ENCODE data around the gene S100A9.
"Not testable (repeated sequence)": the region's sequence is repeated elsewhere in the genome, so short reads cannot be mapped to it uniquely, and the experiment has no call there.

S100A9 gene

GRCh38 chr1:153357853-153358690 lies at the start of gene S100A9:
TSS of gene S100A9 (plus strand) at chr1:153357854. CDS start at chr1:153358284, 430 bp downstream.
- no peak for DNase-seq

- DNase-seq: no peak
These were observed 49.1 kb upstream of the S100A9 start for GRCh38 chr1:153308540-153308939.

GRCh38 chr1:153309441-153309840 lies 48.2 kb upstream of the S100A9 start:
- DNase-seq: no peak

- no peak for DNase-seq
These were observed 47.1 kb upstream of the S100A9 start for GRCh38 chr1:153310526-153310925.

GRCh38 chr1:153312570-153313186 lies 45.0 kb upstream of the S100A9 start, which contains the start of gene PGLYRP3:
TSS of gene PGLYRP3 (minus strand) at chr1:153312952. CDS start at chr1:153310665, 2,287 bp downstream.
- DNase-seq: no peak

- no peak for DNase-seq
These were observed 44.4 kb upstream of the S100A9 start for GRCh38 chr1:153313288-153313687.

- not testable (repeated sequence) for DNase-seq
These were observed 43.3 kb upstream of the S100A9 start for GRCh38 chr1:153314388-153314787.

- not testable (repeated sequence) for DNase-seq
These were observed 41.6 kb upstream of the S100A9 start for GRCh38 chr1:153316013-153316412.

GRCh38 chr1:153318145-153318544 lies 39.5 kb upstream of the S100A9 start:
- DNase-seq: not testable (repeated sequence)

- no peak for DNase-seq
These were observed 35.1 kb upstream of the S100A9 start for GRCh38 chr1:153322568-153322967.

- DNase-seq: no peak
These were observed 32.7 kb upstream of the S100A9 start for GRCh38 chr1:153324912-153325311.

- no peak for DNase-seq
These were observed 23.8 kb upstream of the S100A9 start for GRCh38 chr1:153333902-153334301.

GRCh38 chr1:153336650-153337049 lies 21.0 kb upstream of the S100A9 start:
- DNase-seq: no peak

- DNase-seq: no peak
These were observed 19.4 kb upstream of the S100A9 start for GRCh38 chr1:153337980-153338853.

- no peak for DNase-seq
These were observed 17.9 kb upstream of the S100A9 start for GRCh38 chr1:153339802-153340201.

GRCh38 chr1:153340356-153340755 lies 17.3 kb upstream of the S100A9 start:
- DNase-seq: no peak

GRCh38 chr1:153341431-153341934 lies 16.2 kb upstream of the S100A9 start:
- DNase-seq: no peak

- no peak for DNase-seq
These were observed 15.5 kb upstream of the S100A9 start for GRCh38 chr1:153342178-153342577.

GRCh38 chr1:153343040-153343681 lies 14.5 kb upstream of the S100A9 start:
- DNase-seq: no peak

- no peak for DNase-seq
These were observed 13.6 kb upstream of the S100A9 start for GRCh38 chr1:153343811-153344717.

GRCh38 chr1:153344718-153345025 lies 13.0 kb upstream of the S100A9 start:
- DNase-seq: no peak

Measured in NCI-H526 treated with DMSO at 0.1 percent for 48 hours (cell line).